GM12878 (cell line): ENCODE results near the gene SAMD1. TPM values are rescaled to one million over a fixed set of nuclear protein-coding genes. Genes with fewer than 3 reads are reported as not detected.
A peak's percentile ranks its signal among the peaks of the same experiment; 100 is the strongest.

Experiments
- ATAC-seq: fragments of 200-7000 bp; cut with Tn5 transposase; 3 replicates; pipeline ENCODE4 v1.9.1; 2020; ENCODE audit warnings: mild to moderate bottlenecking, moderate library complexity
- BruUV-seq: library from RNA; stranded (reverse); fragments of 400-500 nt; replicated peaks from 2 replicates; lab custom pipeline; 2021; lab: Mats Ljungman, UMichigan
- CTCF ChIA-PET: fragments of 300-600 bp; sonication (Branson Sonifier 250); formaldehyde crosslinking; extraction: SDS; loops from one replicate; lab custom pipeline; 2021; ENCODE audit warnings: inconsistent platforms; lab: Yijun Ruan, JAX
- POLR2A ChIA-PET: fragments of 350-600 bp; formaldehyde crosslinking; extraction: SDS; loops from one replicate; lab custom pipeline; 2021; ENCODE audit warnings: inconsistent platforms; lab: Charles Lee
- RAD21 ChIA-PET: fragments of 300-600 bp; sonication (Branson Sonifier 250); formaldehyde crosslinking; loops from one replicate; lab custom pipeline; 2023; ENCODE audit warnings: antibody characterized with exemption; ENCODE audit not compliant: unreplicated experiment; lab: Charles Lee
- SMC1A ChIA-PET: fragments of 300-600 bp; sonication (Branson Sonifier 250); formaldehyde crosslinking; loops from one replicate; lab custom pipeline; 2023; ENCODE audit not compliant: unreplicated experiment, uncharacterized antibody; lab: Charles Lee
- DNase-seq: peaks from one replicate; pipeline ENCODE4 v3.0.0-alpha.2; 2011; ENCODE audit warnings: low read depth, low spot score
- FAIRE-seq: peaks from 3 replicates; lab custom pipeline; 2011; peaks lifted over from hg19 to GRCh38; lab: Jason Lieb, UNC
- H2AFZ ChIP-seq: 2 replicates; pipeline ENCODE4 v1.6.0; 2011; ENCODE audit warnings: low read depth, low read length, control low read depth; ENCODE audit not compliant: control insufficient read depth
- H3K27ac ChIP-seq: 2 replicates; pipeline ENCODE4 v1.5.1; 2011; ENCODE audit warnings: control low read depth; ENCODE audit not compliant: control insufficient read depth, insufficient read depth
- H3K27me3 ChIP-seq, 2 experiments: replicated peaks in 1 of 2; 2 replicates each; pipeline versions ENCODE4 v1.6.0 to v1.6.1; 2011; ENCODE audit warnings: low read length in 1 of 2; ENCODE audit not compliant: control insufficient read depth in 2 of 2, insufficient read depth in 2 of 2
- H3K36me3 ChIP-seq, 2 experiments: 2 replicates each; pipeline ENCODE4 v1.5.1; 2011; ENCODE audit warnings: low read length in 1 of 2; ENCODE audit not compliant: control insufficient read depth in 2 of 2, insufficient read depth in 2 of 2
- H3K4me1 ChIP-seq: 2 replicates; pipeline ENCODE4 v1.6.1; 2011; ENCODE audit warnings: mild to moderate bottlenecking, low read length, moderate library complexity, mixed read lengths; ENCODE audit not compliant: control insufficient read depth, insufficient read depth
- H3K4me2 ChIP-seq: 2 replicates; pipeline ENCODE4 v1.6.0; 2011; ENCODE audit warnings: control low read depth; ENCODE audit not compliant: control insufficient read depth, insufficient read depth
- H3K4me3 ChIP-seq: fragments of 200-600 bp; sonication (generic); 2 replicates; pipeline ENCODE4 v1.5.1; 2016
- H3K79me2 ChIP-seq: 2 replicates; pipeline ENCODE4 v1.6.0; 2011; ENCODE audit warnings: low read length; ENCODE audit not compliant: control insufficient read depth, insufficient read depth
- H3K9ac ChIP-seq: 2 replicates; pipeline ENCODE4 v1.8.0; 2011; ENCODE audit warnings: low read length, control low read depth, mixed read lengths; ENCODE audit not compliant: control insufficient read depth, insufficient read depth
- H3K9me3 ChIP-seq: replicated peaks from 3 replicates; pipeline ENCODE4 v1.5.1; 2011; ENCODE audit warnings: mild to moderate bottlenecking, low read length; ENCODE audit not compliant: control insufficient read depth, insufficient read depth
- H4K20me1 ChIP-seq: 2 replicates; pipeline ENCODE4 v1.6.0; 2011; ENCODE audit not compliant: control insufficient read depth, insufficient read depth
- CHD1 ChIP-seq: IDR thresholded peaks from 2 replicates; pipeline ENCODE4 v1.6.1; 2012; ENCODE audit warnings: low read depth, low read length, improper control_type of control experiment
- FOS ChIP-seq: IDR thresholded peaks from 3 replicates; pipeline ENCODE4 v1.6.1; 2011; ENCODE audit warnings: borderline replicate concordance; ENCODE audit not compliant: insufficient read length; ENCODE audit errors: extremely low read depth
- GABPA ChIP-seq: IDR thresholded peaks from 2 replicates; pipeline ENCODE4 v1.6.1; 2014; ENCODE audit warnings: antibody characterized with exemption, low read depth, mild to moderate bottlenecking, inconsistent platforms
- MYC ChIP-seq: IDR thresholded peaks from 2 replicates; pipeline ENCODE4 v1.6.1; 2011; ENCODE audit warnings: mild to moderate bottlenecking, low read length, moderate library complexity, inconsistent platforms; ENCODE audit not compliant: insufficient read depth, insufficient replicate concordance, insufficient read length, severe bottlenecking
- NR2C1 ChIP-seq: fragments of 450-650 bp; IDR thresholded peaks from 2 replicates; pipeline ENCODE4 v1.6.1; 2017; ENCODE audit warnings: antibody characterized with exemption, mild to moderate bottlenecking, moderate library complexity
- NR2F1 ChIP-seq: fragments of 450-650 bp; conservative IDR thresholded peaks from 2 replicates; pipeline ENCODE4 v1.6.1; 2017; ENCODE audit warnings: mild to moderate bottlenecking
- PBX3 ChIP-seq: IDR thresholded peaks from 2 replicates; pipeline ENCODE4 v1.6.1; 2011; ENCODE audit warnings: mild to moderate bottlenecking, low read depth, low read length, moderate library complexity; ENCODE audit not compliant: insufficient replicate concordance
- POLR2A ChIP-seq: IDR thresholded peaks from 2 replicates; pipeline ENCODE4 v1.6.1; 2011; ENCODE audit warnings: low read depth, mild to moderate bottlenecking, low read length
- POLR2AphosphoS5 ChIP-seq: IDR thresholded peaks from 2 replicates; pipeline ENCODE4 v1.6.1; 2011; ENCODE audit warnings: mild to moderate bottlenecking, low read length, inconsistent platforms
- STAT3 ChIP-seq: IDR thresholded peaks from 2 replicates; pipeline ENCODE4 v1.6.1; 2011; ENCODE audit warnings: low read depth, low read length, improper control_type of control experiment
- TCF12 ChIP-seq: IDR thresholded peaks from 2 replicates; pipeline ENCODE4 v1.6.1; 2011; ENCODE audit warnings: low read depth, mild to moderate bottlenecking, low read length
- YY1 ChIP-seq: IDR thresholded peaks from 2 replicates; pipeline ENCODE4 v1.6.1; 2011; ENCODE audit warnings: low read depth, mild to moderate bottlenecking, low read length
- ZNF622 ChIP-seq: fragments of 450-650 bp; IDR thresholded peaks from 2 replicates; pipeline ENCODE4 v1.6.1; 2017; ENCODE audit warnings: mild to moderate bottlenecking, inconsistent platforms
- WGBS: methylation state at CpG from one replicate; pipeline ENCODE4 v1.1.6; 2016; ENCODE audit warnings: low lambda C conversion rate; ENCODE audit not compliant: insufficient replicate concordance, insufficient coverage; ENCODE audit errors: missing lambda C conversion rate; 5-methylcytosine and 5-hydroxymethylcytosine counted together
- in situ Hi-C: fragments of 300-500 bp; cut with MboI; formaldehyde crosslinking; loops from 9 replicates; pipeline ENCODE4 v1.14.3; 2018; ENCODE audit warnings: mixed read lengths
- intact Hi-C: fragments of 100-400 bp; cut with micrococcal nuclease; formaldehyde crosslinking; loops from one replicate; pipeline ENCODE4 v1.14.2; 2022; ENCODE audit not compliant: unreplicated experiment
- polyA plus RNA-seq, 11 experiments: library from polyadenylated mRNA; depleted of rRNA in 4 of 11; unstranded in 6 of 11; stranded (reverse) in 5 of 11; fragments of >200 nt; fragmentation: Nextera tagmentation in 4 of 11; fragmentation: Illumina TruSeq in 1 of 11; extraction: Ambion mirVana in 4 of 11; extraction: Trizol in 1 of 11; gene quantifications; 1 replicate in 1 of 11; 2 replicates in 10 of 11; pipeline versions ENCODE4 v1.2.1 to v1.2.3, GENCODE V29; 2011 to 2016; ENCODE audit warnings: inconsistent platforms in 2 of 11, missing spikeins in 2 of 11, low read depth in 1 of 11
- total RNA-seq, 4 experiments: library from RNA; depleted of rRNA in 3 of 4; stranded (reverse); fragments of >200 nt in 3 of 4; fragmentation: Illumina TruSeq in 1 of 4; extraction: Trizol in 1 of 4; gene quantifications; 2 replicates each; pipeline versions ENCODE4 v1.2.1 to v1.2.3, GENCODE V29; 2013 to 2021

SAMD1 gene
- total and polyA plus RNA-seq, 10 of the 15 experiments (the other 5 are each of a cell fraction or from before 2014, with no cell fraction given) = 3.0 to 71.7 (median 19.3) TPM

- H2AFZ ChIP-seq = peak overlapping the region; percentile 84
- peak; percentile 7 for ATAC-seq
- H3K4me3 ChIP-seq = peak overlapping the region; percentile 98
- ChIA-PET RAD21 (interaction anchor here (0.5 to 3.1 kb wide), 46 partner anchors 8 to 387 kb away, joined by 3 to 27 read pairs (median 5); partner anchors contain the start of genes BRME1, CC2D1A, DNAJB1 and IL27RA), POLR2A (interaction anchor here (0.6 to 1.5 kb wide), 17 partner anchors 18 to 852 kb away, joined by 3 to 12 read pairs (median 4); partner anchors contain the start of genes C19orf53, DNAJB1 and PRKACA), SMC1A (interaction anchor here (0.8 to 2.5 kb wide), 19 partner anchors 8 to 351 kb away, joined by 3 to 18 read pairs (median 5); partner anchors contain the start of genes MISP3 and PRKACA), CTCF (interaction anchor here (0.5 to 4.3 kb wide), 60 partner anchors 9 to 551 kb away, joined by 3 to 43 read pairs (median 4); partner anchors contain the start of genes MISP3, NANOS3, PALM3 and PKN1)
- 1% methylated on average over 11 of the region's 38 CpGs for WGBS
- no peaks in the 10 kb centered on the region for H3K9me3 ChIP-seq
- peak overlapping the region; percentile 88 for H3K4me2 ChIP-seq
- BruUV-seq = no TSS peak
- TF ChIP-seq TCF12 (no peak), PBX3 (no peak), GABPA (no peak), STAT3 (no peak), NR2C1 (no peak), MYC (no peak), POLR2A (no peak; the same call in 1 of the 2 replicates), ZNF622 (no peak), CHD1 (no peak), FOS (no peak), NR2F1 (0 out of 2 replicates have a peak, but pooled peaks have one; percentile 57), POLR2AphosphoS5 (0 out of 2 replicates have a peak, but pooled peaks have one; percentile 85), YY1 (0 out of 2 replicates have a peak, but pooled peaks have one; percentile 17)
- no peaks in the 10 kb centered on the region for H3K27me3 ChIP-seq
- in situ Hi-C loops = no loop called here
- peak overlapping the region; percentile 79 for H3K27ac ChIP-seq
- no peaks in the 10 kb centered on the region for H4K20me1 ChIP-seq
- peak overlapping the region; percentile 83 for H3K9ac ChIP-seq
- H3K36me3 ChIP-seq = peaks cover 0 to 4% of the 10 kb centered on the region in 2 experiments; a peak in 1 of 4 replicates
- FAIRE-seq = no peak
- DNase-seq = no peak
- 0 out of 2 replicates have a peak, but pooled peaks cover 8% of the 10 kb centered on the region for H3K4me1 ChIP-seq
- H3K79me2 ChIP-seq = peaks cover 29% of the 10 kb centered on the region
- intact Hi-C loops = loop anchor here (2.0 to 5.0 kb wide), 5 partner anchors 55 to 345 kb away; no protein-coding TSS in a partner anchor
Observed at GRCh38 chr19:14135985-14136508, 45.5 kb upstream of the SAMD1 start.
